ENCODE results near the gene MTRR. TPM values are rescaled to one million over a fixed set of nuclear protein-coding genes. Genes with fewer than 3 reads are reported as not detected.

The MTRR gene
- total and polyA plus RNA-seq, 9 donors: 21.8 to 65.9 (median 42.5) TPM

GRCh38 chr5:7916171-7916804, 47.3 kb downstream of the MTRR start:
- no peaks in the 10 kb centered on the region for H3K4me1 ChIP-seq (ENCODE audit: insufficient read depth)
- 73 to 83% (median 81%) methylated on average over 6 of the region's 6 CpGs for WGBS, 3 donors
- H3K27ac ChIP-seq: no peak overlapping the region
- no peaks in the 10 kb centered on the region for H3K27me3 ChIP-seq
- TF ChIP-seq CTCF (IDR thresholded peaks at IDR 0.05) (no peak), POLR2A (IDR thresholded peaks at IDR 0.05) (no peak), EP300 (IDR thresholded peaks at IDR 0.05) (no peak)
- DNase-seq: no peak
- H3K36me3 ChIP-seq: no peaks in the 10 kb centered on the region
- H3K9me3 ChIP-seq: no peaks in the 10 kb centered on the region
- intact Hi-C loops (cut with DNase I): no loop called here
- no peak overlapping the region for H3K4me3 ChIP-seq

- Histone ChIP-seq H3K36me3 (no peaks in the 10 kb centered on the region), H3K4me3 (no peak overlapping the region), H3K9me3 (no peaks in the 10 kb centered on the region), H3K27ac (no peak overlapping the region), H3K4me1 (ENCODE audit: insufficient read depth) (no peaks in the 10 kb centered on the region), H3K27me3 (no peaks in the 10 kb centered on the region)
- WGBS, 3 donors: 59 to 79% (median 66%) methylated on average over 5 of the region's 5 CpGs
- intact Hi-C loops (cut with DNase I): no loop called here
- no peak for DNase-seq
- TF ChIP-seq EP300 (IDR thresholded peaks at IDR 0.05) (no peak), POLR2A (IDR thresholded peaks at IDR 0.05) (no peak), CTCF (IDR thresholded peaks at IDR 0.05) (no peak)
Observed at GRCh38 chr5:7917130-7918123, 48.5 kb downstream of the MTRR start.

GRCh38 chr5:7925961-7926695, 57.2 kb downstream of the MTRR start:
- TF ChIP-seq EP300 (IDR thresholded peaks at IDR 0.05) (no peak), POLR2A (IDR thresholded peaks at IDR 0.05) (no peak), CTCF (IDR thresholded peaks at IDR 0.05) (no peak)
- H3K27ac ChIP-seq: no peak overlapping the region
- no peaks in the 10 kb centered on the region for H3K4me1 ChIP-seq (ENCODE audit: insufficient read depth)
- no peaks in the 10 kb centered on the region for H3K9me3 ChIP-seq
- H3K4me3 ChIP-seq: no peak overlapping the region
- H3K27me3 ChIP-seq: no peaks in the 10 kb centered on the region
- H3K36me3 ChIP-seq: no peaks in the 10 kb centered on the region
- intact Hi-C loops (cut with DNase I): no loop called here
- 50 to 59% (median 55%) methylated on average over 7 of the region's 7 CpGs for WGBS, 3 donors
- DNase-seq: no peak

- TF ChIP-seq EP300 (IDR thresholded peaks at IDR 0.05): no peak
- no peaks in the 10 kb centered on the region for H3K4me1 ChIP-seq (ENCODE audit: insufficient read depth)
- H3K36me3 ChIP-seq: no peaks in the 10 kb centered on the region
- no peaks in the 10 kb centered on the region for H3K9me3 ChIP-seq
- 89 to 97% (median 95%) methylated on average over 6 of the region's 6 CpGs for WGBS, 3 donors
- no peak overlapping the region for H3K27ac ChIP-seq
- no peak for DNase-seq
- intact Hi-C loops (cut with DNase I): no loop called here
- H3K4me3 ChIP-seq: no peak overlapping the region
- no peaks in the 10 kb centered on the region for H3K27me3 ChIP-seq
Observed at GRCh38 chr5:7926720-7927119, 57.8 kb downstream of the MTRR start.

Measured in ovary (tissue), 9 donors.